ENCODE results near the gene SPG7.
A peak's percentile ranks its signal among the peaks of the same experiment; 100 is the strongest.
"Not testable (repeated sequence)": the region's sequence is repeated elsewhere in the genome, so short reads cannot be mapped to it uniquely, and the experiment has no call there.

The SPG7 gene

GRCh38 chr16:89507834-89508590 is at the start of gene SPG7:
Gene SPG7, plus strand, starts transcription at chr16:89508403. Its CDS starts 15 bp downstream, at chr16:89508418.
- H3K4me3 ChIP-seq (replicated peaks; ENCODE audit: low read depth, low read length), result peak within 1 kb of the TSS; percentile 84
- DNase-seq (ENCODE audit: low read depth), result peak; percentile 86
- no peak for TF ChIP-seq CTCF (IDR thresholded peaks at IDR 0.05; ENCODE audit: low read length, missing control alignments)

- no peak for TF ChIP-seq CTCF (IDR thresholded peaks at IDR 0.05; ENCODE audit: low read length, missing control alignments)
- H3K4me3 ChIP-seq (replicated peaks; ENCODE audit: low read depth, low read length), result no peak overlapping the region
- no peak for DNase-seq (ENCODE audit: low read depth)
Measured at GRCh38 chr16:89458551-89458950, 49.7 kb upstream of the SPG7 start.

- DNase-seq (ENCODE audit: low read depth), result no peak
- H3K4me3 ChIP-seq (replicated peaks; ENCODE audit: low read depth, low read length), result no peak overlapping the region
- TF ChIP-seq CTCF (IDR thresholded peaks at IDR 0.05; ENCODE audit: low read length, missing control alignments), result no peak
Measured at GRCh38 chr16:89458967-89459366, 49.2 kb upstream of the SPG7 start.

GRCh38 chr16:89460556-89460955 is 47.6 kb upstream of the SPG7 start:
- TF ChIP-seq CTCF (IDR thresholded peaks at IDR 0.05; ENCODE audit: low read length, missing control alignments), result no peak
- DNase-seq (ENCODE audit: low read depth), result no peak
- no peak overlapping the region for H3K4me3 ChIP-seq (replicated peaks; ENCODE audit: low read depth, low read length)

GRCh38 chr16:89461890-89462289 is 46.3 kb upstream of the SPG7 start:
- DNase-seq (ENCODE audit: low read depth); H3K4me3 ChIP-seq (replicated peaks; ENCODE audit: low read depth, low read length): not testable (repeated sequence)

- H3K4me3 ChIP-seq (replicated peaks; ENCODE audit: low read depth, low read length); DNase-seq (ENCODE audit: low read depth): not testable (repeated sequence)
Measured at GRCh38 chr16:89462639-89463038, 45.6 kb upstream of the SPG7 start.

- not testable (repeated sequence) for DNase-seq (ENCODE audit: low read depth); H3K4me3 ChIP-seq (replicated peaks; ENCODE audit: low read depth, low read length)
Measured at GRCh38 chr16:89463312-89463711, 44.9 kb upstream of the SPG7 start.

- TF ChIP-seq CTCF (IDR thresholded peaks at IDR 0.05; ENCODE audit: low read length, missing control alignments), result no peak
- no peak overlapping the region for H3K4me3 ChIP-seq (replicated peaks; ENCODE audit: low read depth, low read length)
- no peak for DNase-seq (ENCODE audit: low read depth)
Measured at GRCh38 chr16:89466920-89467319, 41.3 kb upstream of the SPG7 start.
